Stimulated activated CD8-positive, alpha-beta memory T cell treated with anti-CD3 and anti-CD28 coated beads, Interleukin-4, amount 100 ng/mL, for 1 hour (primary cell): ENCODE data around the gene COX19.
A peak's percentile ranks its signal among the peaks of the same experiment; 100 is the strongest.
"Not testable (repeated sequence)": the region's sequence is repeated elsewhere in the genome, so short reads cannot be mapped to it uniquely, and the experiment has no call there.

ENCODE experiments used
- DNase-seq, 2 donors: peaks; one replicate each; pipeline ENCODE4 v3.0.0-alpha.2; 2020; ENCODE audit warnings: low read depth in 2 of 2, low spot score in 1 of 2

COX19 gene

DNA sequence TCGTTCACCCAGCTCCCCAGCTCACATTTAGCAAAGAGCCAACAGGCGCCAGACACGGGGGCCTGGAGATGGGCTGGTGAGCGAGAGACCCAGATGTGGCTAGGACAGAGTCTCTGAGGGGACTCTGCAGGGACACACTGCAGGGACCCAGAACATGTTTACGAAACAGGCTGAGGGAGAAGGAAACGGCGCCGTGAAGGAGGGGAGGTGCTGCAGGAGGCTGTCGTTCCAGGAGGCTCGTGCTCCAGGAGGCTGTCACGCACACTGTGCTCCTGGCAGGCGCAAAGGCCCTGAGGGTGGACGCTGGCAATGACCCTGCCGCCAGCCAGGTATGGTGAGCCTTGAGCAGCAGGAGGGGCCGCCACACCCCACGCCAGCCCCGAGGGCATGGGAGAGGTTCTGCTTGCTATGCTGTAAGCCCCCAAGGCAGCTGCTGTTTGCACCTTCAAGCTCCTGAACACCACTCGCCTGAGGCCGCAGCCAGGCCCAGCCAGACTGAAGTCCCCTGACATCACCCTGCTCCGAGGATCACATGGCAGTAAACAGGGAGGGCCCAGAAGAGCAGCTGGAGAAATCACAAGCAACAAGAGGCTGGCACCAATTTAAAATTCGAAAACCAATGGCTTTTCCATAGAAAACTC is 48.2 kb downstream of the COX19 start:
- no peak for DNase-seq

DNA sequence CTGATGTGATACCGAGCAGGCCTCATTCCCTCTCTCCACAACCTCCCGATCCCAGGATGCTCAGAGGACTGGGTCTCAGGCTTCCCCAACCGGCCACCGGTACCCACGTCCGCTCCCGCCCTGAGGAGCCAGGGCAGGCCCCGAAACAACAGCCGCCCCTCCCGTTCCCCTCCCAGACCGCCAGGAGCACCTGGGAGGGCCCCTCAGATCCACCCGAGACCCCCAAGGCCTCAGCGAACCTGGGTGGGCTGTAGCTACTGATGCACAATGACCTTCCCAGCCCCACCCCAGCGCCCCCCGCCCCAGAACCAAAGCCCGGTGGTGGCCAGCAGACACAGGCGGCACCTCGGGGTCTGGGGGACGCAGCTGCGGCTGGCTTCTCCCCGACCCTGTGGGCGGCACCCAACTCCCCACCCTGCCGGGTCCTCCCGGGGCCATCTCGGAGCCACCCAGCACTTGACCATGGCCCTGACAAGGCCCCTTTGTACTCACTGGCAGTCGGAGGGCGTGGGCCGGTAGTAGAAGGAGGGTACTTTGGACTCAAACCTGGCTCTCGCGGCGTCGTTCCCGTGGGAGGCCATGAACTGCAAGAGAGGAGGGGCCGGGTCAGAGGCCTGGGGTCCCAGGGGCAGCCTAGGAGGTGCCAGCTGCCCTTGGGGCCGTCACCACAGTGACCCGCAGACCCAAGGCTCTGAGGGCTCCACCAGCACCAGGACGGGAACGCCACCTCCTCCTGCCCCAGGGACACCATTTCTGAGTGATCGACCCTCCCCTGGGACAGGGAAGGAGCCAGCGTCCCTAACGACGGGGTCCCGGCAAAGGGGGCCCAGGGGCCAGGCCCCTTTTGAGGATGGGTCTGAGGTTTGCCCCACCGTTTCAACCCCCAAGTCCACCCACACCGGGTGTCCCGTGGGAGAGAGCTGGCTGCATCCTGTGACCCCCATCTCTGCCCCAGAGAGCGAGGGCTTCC is 49.0 kb downstream of the COX19 start:
- DNase-seq, result no peak

GRCh38 chr7:925601-926000 is 49.7 kb downstream of the COX19 start:
- peak; percentile 65 to 82 for DNase-seq

DNA sequence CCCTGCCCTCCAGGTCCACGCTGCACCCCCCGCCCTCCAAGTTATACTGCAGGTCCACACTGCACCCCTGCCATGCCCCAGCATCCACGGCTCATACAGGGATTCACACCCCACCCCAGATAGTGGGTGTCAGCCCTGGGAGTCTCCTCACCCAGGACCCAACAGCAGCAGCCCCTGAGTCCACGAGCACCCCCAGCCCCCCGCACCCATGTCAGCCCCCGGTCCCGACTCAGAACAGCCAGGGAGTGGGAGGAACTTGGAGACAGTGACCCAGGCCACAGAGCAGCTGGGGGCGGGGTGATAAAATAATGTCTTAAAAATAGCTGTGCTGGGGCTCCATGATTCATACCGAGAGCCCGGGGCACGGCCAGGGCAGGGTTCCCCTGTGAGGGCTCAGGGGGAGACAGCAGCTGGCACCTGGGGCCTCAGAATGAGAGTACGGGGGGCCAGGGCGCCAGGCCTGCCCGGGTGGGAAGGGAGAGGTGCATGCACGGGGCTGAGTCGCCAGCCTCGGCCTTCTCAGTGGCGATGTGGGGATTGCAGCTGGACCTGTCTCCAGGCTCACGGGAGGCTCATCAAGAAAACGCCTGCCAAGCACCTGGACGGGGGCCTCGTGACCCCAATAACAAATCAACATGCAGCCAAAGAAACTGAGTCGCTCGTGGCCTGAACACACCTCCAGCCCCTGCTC is 50.7 kb downstream of the COX19 start:
- no peak for DNase-seq

DNA sequence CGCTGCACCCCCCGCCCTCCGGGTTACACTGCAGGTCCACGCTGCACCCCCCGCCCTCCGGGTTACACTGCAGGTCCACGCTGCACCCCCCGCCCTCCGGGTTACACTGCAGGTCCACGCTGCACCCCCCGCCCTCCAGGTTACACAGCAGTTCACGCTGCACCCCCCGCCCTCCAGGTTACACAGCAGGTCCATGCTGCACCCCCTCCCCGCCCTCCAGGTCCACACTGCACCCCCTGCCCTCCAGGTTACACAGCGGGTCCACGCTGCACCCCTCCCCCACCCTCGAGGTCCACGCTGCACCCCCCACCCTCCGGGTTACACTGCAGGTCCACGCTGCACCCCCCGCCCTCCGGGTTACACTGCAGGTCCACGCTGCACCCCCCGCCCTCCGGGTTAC is 51.3 kb downstream of the COX19 start:
- not testable (repeated sequence) for DNase-seq

DNA sequence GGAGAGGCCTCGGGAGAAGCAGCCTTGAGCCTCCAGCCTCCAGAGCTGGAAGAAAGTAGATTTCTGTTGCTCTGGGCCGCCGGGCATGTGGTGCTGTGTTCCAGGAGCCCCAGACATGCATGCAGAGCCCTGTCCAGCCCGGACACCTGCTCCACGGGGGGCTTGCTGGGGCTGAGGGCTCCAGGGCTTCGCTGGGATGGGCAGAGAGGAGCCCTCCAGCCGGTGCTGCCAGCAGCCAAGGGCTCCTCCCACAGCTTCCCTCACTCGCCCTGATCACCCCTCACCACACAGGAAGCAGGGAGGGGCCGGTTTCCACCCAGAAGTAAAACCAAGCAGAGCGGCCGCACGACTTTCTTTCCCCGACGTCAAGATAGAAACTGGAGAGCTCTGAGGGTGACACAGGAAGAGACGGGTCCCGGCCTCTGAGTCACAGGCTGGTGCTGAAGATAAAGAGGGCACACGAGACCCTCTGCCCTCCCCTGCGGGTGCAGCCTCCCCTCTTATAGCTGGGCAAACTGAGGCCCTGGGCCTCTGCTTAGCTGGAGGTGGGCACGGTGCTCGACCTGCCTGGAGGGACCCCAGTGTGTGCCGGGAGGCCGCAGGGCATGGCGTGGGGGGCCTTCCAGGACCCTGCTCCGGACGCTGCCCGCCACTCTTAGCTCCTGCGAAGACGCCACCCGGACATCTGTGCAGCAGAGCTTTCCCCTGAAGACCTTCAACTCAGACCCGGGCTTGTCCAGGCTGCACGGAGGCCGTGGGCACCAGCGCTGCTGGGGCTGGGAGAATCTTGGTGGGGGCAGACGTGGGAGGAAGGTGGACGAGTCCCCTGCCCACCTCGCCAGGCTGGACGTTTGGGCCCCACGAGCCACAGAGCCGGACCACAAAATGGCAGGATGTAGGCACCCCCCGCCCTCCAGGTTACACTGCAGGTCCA is 52.0 kb downstream of the COX19 start:
- peak; percentile 83 to 89 for DNase-seq

- peak in 1 of 2 donors; percentile 32 for DNase-seq
Observed at GRCh38 chr7:922334-923107, 52.8 kb downstream of the COX19 start.

- no peak for DNase-seq
Observed at GRCh38 chr7:921581-922333, 53.6 kb downstream of the COX19 start.

DNA sequence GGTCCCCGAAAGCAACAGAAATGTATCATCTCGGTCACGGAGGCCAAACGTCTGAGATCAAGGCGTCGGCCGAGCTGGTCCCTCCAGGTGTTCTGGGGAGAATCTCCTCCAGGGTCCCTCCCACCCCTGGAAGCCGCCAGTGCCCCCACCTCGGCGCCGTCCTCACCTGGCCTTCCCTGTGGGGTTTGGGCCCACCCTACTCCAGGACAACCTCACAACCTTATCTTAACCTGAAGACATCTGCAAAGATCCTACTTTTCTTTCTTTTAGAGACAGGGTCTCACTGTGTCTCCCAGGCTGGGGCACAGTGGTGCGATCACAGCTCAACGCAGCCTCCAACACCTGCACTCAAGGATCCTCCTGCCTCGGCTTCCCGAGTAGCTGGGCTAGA is 54.3 kb downstream of the COX19 start:
- no peak for DNase-seq

DNA sequence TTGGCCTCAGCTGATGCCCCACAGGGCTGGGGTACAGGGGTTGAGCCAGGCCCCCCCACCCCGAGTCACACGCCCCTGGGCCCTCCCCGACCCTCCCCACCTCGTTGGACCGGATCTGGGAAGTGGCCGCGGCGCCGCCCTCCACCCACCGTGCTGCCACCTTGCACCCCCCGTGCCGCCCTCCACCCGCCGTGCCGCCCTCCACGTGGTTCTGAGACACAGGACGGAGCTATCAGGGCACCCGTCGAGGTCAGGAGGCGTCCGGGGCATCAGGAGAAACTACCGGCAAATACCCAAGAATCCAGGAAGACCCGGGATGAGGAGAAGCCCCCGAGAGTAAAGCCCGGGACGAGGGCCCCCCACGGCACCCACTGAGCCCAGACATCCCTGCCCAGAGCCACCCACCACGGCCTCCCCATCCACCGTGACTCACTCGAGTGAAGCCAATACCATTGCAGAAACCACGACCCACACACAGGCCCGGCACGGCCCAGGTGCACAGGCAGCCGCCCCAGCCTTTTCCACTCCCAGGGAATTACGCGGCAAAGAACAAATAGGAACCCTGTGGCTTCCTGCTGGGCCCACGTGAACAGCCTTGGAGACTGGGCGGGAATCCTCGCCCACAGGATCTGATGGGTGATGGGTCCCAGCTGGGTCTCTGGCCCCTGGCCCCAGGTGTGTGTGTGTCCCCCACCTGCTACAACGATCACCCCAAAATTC is 54.8 kb downstream of the COX19 start:
- DNase-seq, result no peak

DNA sequence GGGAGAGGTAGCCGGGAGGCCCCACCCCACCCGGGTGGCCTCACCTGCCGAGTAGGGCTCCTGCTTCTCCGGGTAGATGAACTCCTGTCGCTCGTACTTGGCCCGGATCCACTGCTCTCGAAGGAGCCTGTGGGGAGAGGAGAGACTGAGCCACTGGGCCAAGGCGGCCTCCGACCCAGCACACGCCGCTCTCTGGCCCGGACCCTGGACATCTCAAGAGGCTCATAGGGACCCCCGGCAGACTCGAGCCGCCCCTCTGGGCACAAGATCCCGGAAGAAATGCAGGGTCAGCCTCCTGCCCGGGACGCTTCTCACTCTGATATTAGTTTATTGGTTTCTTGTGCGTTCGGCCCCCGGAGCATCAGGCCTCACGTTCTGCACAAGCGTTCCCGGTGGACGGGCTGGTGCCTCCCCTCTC is 55.4 kb downstream of the COX19 start:
- no peak for DNase-seq

GRCh38 chr7:919114-919442 is 56.3 kb downstream of the COX19 start:
- no peak for DNase-seq

DNA sequence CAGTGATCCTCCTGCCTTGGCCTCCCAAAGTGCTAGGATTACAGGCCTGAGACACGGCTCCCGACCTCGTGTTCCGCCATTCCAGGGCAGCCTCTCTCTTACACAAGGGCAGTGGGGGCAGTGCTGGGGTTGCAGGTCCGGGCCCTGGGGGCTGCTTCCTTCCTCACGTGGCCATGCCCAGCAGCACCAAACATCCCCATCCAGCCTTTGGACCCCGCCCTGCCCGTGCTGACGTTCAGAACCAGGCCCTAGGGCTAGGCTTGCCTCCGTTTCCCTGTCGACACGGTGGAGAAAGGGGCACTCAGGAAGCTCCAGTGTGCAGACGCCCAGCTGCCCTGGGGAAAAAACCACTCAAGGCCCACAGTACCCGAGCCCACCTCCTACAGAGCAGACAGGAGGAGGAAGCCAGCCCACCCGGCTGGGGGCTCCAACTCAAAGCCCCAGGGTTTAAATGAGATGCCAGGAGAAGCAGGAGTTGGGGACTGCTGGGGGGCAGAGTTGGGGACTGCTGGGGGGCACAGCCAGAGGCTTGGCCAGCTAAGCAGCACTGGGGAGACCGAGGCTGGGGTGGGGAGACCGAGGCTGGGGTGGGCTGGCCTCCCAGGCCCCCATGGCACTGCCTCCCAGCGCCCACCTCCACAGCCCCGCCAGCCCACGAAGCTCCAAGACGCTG is 56.8 kb downstream of the COX19 start:
- no peak for DNase-seq

- no peak for DNase-seq
Observed at GRCh38 chr7:918118-918425, 57.3 kb downstream of the COX19 start.

- DNase-seq, result no peak
Observed at GRCh38 chr7:917255-918117, 57.9 kb downstream of the COX19 start.

- no peak for DNase-seq
Observed at GRCh38 chr7:916291-916941, 58.9 kb downstream of the COX19 start.
